ENCODE data around the gene TMEM63B.

Gene TMEM63B

DNA sequence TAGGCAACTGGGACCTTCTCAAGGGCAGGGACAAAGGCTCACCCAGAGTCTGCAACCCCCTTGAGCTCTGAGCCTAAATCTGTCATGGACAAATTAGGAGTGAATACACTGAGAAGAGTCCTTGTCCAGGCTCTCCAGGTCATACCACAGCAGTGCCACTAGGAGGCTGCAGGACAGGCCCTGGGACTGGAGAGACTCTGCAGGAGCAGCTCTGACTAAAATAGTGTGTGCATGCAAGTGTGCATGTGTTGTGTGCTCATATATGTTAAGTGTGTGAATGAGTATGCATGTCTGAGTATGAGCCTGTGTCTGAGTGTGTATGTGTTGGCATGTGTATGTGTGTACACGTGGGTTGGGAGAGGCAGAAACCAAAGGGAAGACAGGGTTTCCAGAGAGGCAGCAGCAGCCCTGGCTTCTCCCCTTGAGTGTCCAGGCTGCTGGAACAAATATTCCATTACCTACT lies 27.2 kb upstream of the TMEM63B start:
- Histone ChIP-seq H3F3A (ENCODE audit: low read depth) (no peaks in the 10 kb centered on the region), H3K4me1 (ENCODE audit: insufficient read depth, low read length, poor library complexity, severe bottlenecking) (peaks cover 9% of the 10 kb centered on the region), H3K9me2 (replicated peaks; ENCODE audit: low read depth, low read length) (no peaks in the 10 kb centered on the region)

DNA sequence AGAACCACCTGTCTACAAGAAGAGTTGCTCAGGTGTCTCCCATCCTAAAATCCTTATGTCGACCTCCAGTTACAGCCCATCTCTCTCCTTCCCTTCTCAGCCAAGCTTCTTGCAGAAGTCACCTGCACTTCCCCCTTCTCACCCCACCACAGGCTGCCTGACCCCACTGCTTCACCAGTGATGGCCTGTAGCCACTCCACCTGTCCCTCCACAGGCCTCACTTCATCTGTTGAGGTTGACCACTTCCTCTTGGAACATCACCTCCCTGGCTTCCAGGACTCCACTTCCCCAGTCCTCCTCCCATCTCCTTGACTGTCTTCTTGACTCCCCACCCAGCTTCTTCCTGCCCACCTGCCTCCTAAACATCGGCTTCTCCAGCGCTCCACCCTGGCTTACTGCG lies 25.5 kb upstream of the TMEM63B start:
- TF ChIP-seq EZH2phosphoT487 (IDR thresholded peaks at IDR 0.05; ENCODE audit: borderline replicate concordance) (no peak), CTCF (conservative IDR thresholded peaks at IDR 0.05; ENCODE audit: low read length) (no peak)
- no peaks in the 10 kb centered on the region for H4K20me1 ChIP-seq (ENCODE audit: insufficient read depth, low read length, poor library complexity, severe bottlenecking)
- H3K9me2 ChIP-seq (replicated peaks; ENCODE audit: low read depth, low read length), result no peaks in the 10 kb centered on the region
- no peak overlapping the region for H3K4me2 ChIP-seq (ENCODE audit: low read depth, low read length, poor library complexity, severe bottlenecking)
- no peaks in the 10 kb centered on the region for H3K27me3 ChIP-seq (ENCODE audit: insufficient read depth, low read length, poor library complexity, severe bottlenecking)
- no peak overlapping the region for H3K9ac ChIP-seq (ENCODE audit: low read depth, low read length, poor library complexity, severe bottlenecking)
- no peak overlapping the region for H3K4me3 ChIP-seq (ENCODE audit: low read length, poor library complexity, severe bottlenecking)
- H3K36me3 ChIP-seq (ENCODE audit: insufficient read depth, low read length), result peaks cover 19% of the 10 kb centered on the region; the same call in 1 of the 2 replicates
- H2AFZ ChIP-seq (ENCODE audit: low read length), result no peak overlapping the region
- no peaks in the 10 kb centered on the region for H3F3A ChIP-seq (ENCODE audit: low read depth)
- no peaks in the 10 kb centered on the region for H3K79me2 ChIP-seq (ENCODE audit: insufficient read depth, low read length)
- no peaks in the 10 kb centered on the region for H3K9me3 ChIP-seq (ENCODE audit: insufficient read depth, low read depth, low read length)
- H3K4me1 ChIP-seq (ENCODE audit: insufficient read depth, low read length, poor library complexity, severe bottlenecking), result peaks cover 9% of the 10 kb centered on the region

More for the DNA sequence above, 27.2 kb upstream of the TMEM63B start:
- Histone ChIP-seq H3K9me3 (ENCODE audit: insufficient read depth, low read depth, low read length) (no peaks in the 10 kb centered on the region), H3K79me2 (ENCODE audit: insufficient read depth, low read length) (no peaks in the 10 kb centered on the region), H3K4me3 (ENCODE audit: low read length, poor library complexity, severe bottlenecking) (no peak overlapping the region), H2AFZ (ENCODE audit: low read length) (no peak overlapping the region), H3K4me2 (ENCODE audit: low read depth, low read length, poor library complexity, severe bottlenecking) (no peak overlapping the region), H3K36me3 (ENCODE audit: insufficient read depth, low read length) (peaks cover 19% of the 10 kb centered on the region; the same call in 1 of the 2 replicates), H3K27me3 (ENCODE audit: insufficient read depth, low read length, poor library complexity, severe bottlenecking) (no peaks in the 10 kb centered on the region), H4K20me1 (ENCODE audit: insufficient read depth, low read length, poor library complexity, severe bottlenecking) (no peaks in the 10 kb centered on the region), H3K9ac (ENCODE audit: low read depth, low read length, poor library complexity, severe bottlenecking) (no peak overlapping the region)
- TF ChIP-seq EZH2phosphoT487 (IDR thresholded peaks at IDR 0.05; ENCODE audit: borderline replicate concordance), result no peak
- TF ChIP-seq CTCF (conservative IDR thresholded peaks at IDR 0.05; ENCODE audit: low read length), result peak; percentile 64

DNA sequence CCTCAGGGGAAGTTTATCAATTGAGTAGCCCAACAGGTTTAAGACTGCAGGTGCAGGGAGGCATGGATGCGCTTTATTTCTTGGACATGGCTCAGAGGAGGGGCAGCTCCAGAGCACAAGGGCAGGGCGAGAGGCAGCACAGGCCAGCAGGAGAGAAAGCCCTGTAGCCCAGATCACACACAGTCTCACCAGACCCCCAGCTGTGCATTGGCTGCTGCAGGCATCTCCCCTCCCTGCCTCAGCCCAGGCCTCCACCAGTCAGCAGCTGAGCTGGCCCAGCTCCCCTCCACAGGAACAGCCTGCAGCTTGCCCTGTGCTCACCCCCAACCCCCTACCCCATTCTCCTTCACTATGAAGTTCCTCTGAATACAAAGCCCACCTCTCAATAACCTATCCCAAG lies 24.8 kb upstream of the TMEM63B start:
- H3K9me2 ChIP-seq (replicated peaks; ENCODE audit: low read depth, low read length), result no peaks in the 10 kb centered on the region
- no peaks in the 10 kb centered on the region for H3K9me3 ChIP-seq (ENCODE audit: insufficient read depth, low read depth, low read length)
- H3K27me3 ChIP-seq (ENCODE audit: insufficient read depth, low read length, poor library complexity, severe bottlenecking), result no peaks in the 10 kb centered on the region
- H3F3A ChIP-seq (ENCODE audit: low read depth), result no peaks in the 10 kb centered on the region
- no peak overlapping the region for H3K9ac ChIP-seq (ENCODE audit: low read depth, low read length, poor library complexity, severe bottlenecking)
- H3K79me2 ChIP-seq (ENCODE audit: insufficient read depth, low read length), result no peaks in the 10 kb centered on the region
- no peak overlapping the region for H2AFZ ChIP-seq (ENCODE audit: low read length)
- H3K36me3 ChIP-seq (ENCODE audit: insufficient read depth, low read length), result peaks cover 19% of the 10 kb centered on the region; the same call in 1 of the 2 replicates
- H3K4me1 ChIP-seq (ENCODE audit: insufficient read depth, low read length, poor library complexity, severe bottlenecking), result peaks cover 9% of the 10 kb centered on the region
- no peak overlapping the region for H3K4me2 ChIP-seq (ENCODE audit: low read depth, low read length, poor library complexity, severe bottlenecking)
- H3K4me3 ChIP-seq (ENCODE audit: low read length, poor library complexity, severe bottlenecking), result no peak overlapping the region
- H4K20me1 ChIP-seq (ENCODE audit: insufficient read depth, low read length, poor library complexity, severe bottlenecking), result no peaks in the 10 kb centered on the region
- TF ChIP-seq CTCF (conservative IDR thresholded peaks at IDR 0.05; ENCODE audit: low read length) (no peak), EZH2phosphoT487 (IDR thresholded peaks at IDR 0.05; ENCODE audit: borderline replicate concordance) (no peak)

Measured in Loucy (cell line).